HG02840 (cell line): ENCODE measurements around the gene OR6S1.
A peak's percentile ranks its signal among the peaks of the same experiment; 100 is the strongest.

Experiments used
- ATAC-seq: cut with Tn5 transposase; IDR thresholded peaks from one replicate; pipeline ENCODE4 v1.9.1; 2021; ENCODE audit warnings: mild to moderate bottlenecking, moderate library complexity, moderate number of reproducible peaks; ENCODE audit not compliant: unreplicated experiment, low FRiP score

Gene OR6S1, protein sequence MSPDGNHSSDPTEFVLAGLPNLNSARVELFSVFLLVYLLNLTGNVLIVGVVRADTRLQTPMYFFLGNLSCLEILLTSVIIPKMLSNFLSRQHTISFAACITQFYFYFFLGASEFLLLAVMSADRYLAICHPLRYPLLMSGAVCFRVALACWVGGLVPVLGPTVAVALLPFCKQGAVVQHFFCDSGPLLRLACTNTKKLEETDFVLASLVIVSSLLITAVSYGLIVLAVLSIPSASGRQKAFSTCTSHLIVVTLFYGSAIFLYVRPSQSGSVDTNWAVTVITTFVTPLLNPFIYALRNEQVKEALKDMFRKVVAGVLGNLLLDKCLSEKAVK

DNA sequence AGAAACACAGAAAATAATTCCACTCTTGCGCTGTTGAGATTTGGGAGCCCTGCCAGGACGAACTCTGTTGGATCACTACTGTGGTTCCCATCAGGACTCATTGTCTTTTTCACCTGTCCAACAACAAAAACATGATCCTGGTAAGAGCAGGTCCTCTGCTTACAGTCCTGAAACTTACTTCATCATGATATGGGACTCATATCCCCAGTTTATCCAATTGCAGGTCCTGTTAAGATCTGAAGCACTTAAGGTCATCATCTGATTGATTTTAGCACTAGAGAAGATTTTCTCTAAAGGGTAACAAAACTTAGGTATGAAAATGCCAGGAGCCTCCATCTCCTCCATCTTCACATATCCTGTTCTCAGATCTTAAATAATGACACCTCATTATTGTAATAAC is at the start of gene OR6S1:
TSS of gene OR6S1 (minus strand) at position 101 of the 400 bp plus-strand sequence. CDS start at position 101, 0 bp downstream.
- no peak for ATAC-seq

DNA sequence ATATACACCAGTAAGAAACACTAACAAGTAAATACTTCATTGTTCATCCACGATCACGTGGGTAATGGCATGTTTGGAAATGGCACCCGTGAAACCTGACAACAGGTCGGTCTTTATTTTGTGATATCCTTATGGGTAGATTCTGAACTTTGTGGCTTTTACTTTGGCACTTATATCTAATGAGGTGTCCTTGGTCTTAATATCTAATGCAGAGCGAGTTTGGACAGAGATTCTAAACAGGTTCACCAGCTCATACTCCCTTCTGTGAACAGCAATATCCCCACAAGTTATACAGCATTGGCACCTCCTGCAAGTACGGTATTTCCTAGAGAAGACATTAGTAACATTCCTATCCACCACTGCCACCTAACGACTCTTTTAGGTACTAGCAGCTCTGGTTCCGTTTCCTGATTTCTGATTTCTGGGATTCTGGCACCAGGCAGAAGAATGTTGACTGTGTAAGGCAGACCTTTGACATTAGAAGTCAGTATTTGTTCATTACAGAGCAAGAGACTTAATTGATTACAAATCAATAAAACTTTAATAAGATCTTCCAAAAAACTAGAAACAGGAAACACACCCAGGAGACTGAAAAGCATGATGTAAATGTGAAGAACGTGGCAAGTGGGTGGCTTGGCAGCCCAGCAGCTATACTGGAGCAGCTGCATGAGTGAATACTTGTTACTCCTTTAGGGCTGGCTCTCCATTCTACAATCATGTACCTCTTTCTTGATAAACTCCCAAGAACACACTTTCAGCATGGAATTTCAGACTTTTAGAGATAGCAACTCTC is 49.6 kb upstream of the OR6S1 start:
- no peak for ATAC-seq

DNA sequence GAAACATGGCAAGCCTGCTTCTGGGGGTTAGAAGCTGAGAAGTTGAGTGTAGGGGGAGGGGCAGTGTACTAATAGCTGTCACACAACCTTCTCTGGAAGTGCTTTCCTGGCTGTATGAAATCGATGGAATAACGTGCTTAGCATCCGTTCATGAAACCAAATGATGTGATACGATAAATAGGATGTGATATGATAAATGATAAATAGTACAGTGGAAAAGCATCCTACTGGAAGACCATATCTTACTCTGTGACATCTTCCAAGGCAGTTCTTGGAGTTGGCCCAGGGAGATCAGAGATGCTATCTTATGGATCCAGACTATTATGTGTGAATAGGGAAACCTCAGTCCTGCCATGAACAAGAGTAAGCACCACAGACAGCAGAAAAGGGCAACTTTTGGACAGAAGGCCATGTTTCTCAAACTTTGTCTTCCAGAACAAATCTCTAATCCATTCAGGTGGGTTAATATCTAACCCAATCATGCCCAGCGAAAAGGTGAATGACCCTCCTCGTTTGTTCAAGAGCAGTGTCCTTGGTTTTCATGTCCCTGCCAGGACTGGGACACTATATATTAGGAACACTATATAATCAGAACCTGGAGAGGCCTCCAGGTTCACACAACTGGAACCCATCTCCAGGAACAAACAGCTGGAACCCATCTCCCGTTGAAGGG is 46.8 kb upstream of the OR6S1 start, which contains the start of gene ANG:
TSS of gene ANG (plus strand) at position 598 of the 673 bp plus-strand sequence. CDS start 4,801 bp downstream, outside the sequence.
- no peak for ATAC-seq

DNA sequence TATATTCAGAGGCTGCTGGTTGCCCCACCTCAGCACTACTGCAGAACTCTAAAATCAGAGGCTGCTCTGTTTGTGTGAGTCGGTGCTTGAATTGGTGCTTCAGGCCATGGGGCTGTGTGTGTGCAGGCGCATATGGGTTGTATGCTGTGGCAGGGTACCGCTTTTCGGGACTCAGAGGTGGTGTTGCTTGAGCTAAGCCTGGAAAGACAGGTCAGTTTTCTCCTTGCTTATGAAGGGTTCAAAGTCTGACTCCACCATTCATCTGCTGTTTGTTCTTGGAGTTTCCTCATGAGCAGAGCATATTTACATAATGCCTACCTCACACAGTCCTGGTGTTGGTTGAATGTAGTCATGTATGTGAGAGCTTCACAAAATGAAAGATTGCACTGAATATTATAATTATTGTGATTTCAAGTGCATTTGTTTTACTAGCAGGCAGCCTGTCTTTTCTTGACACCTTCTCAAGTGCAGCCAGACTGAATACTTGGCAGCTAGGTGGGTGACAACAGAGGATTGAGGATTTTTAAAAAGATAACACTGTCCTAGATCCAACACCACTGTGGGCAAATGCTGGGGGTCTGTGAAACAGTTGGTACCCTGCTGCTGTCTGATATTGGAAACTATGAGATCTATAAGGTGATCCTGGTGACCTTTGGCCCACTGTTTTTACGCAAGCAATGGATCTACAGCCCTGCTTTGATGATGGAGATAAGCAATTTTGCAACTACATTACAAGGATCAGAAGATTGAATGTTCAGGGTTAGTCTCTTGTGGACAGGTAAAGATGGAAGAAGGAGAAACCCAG is 46.1 kb upstream of the OR6S1 start:
- no peak for ATAC-seq

DNA sequence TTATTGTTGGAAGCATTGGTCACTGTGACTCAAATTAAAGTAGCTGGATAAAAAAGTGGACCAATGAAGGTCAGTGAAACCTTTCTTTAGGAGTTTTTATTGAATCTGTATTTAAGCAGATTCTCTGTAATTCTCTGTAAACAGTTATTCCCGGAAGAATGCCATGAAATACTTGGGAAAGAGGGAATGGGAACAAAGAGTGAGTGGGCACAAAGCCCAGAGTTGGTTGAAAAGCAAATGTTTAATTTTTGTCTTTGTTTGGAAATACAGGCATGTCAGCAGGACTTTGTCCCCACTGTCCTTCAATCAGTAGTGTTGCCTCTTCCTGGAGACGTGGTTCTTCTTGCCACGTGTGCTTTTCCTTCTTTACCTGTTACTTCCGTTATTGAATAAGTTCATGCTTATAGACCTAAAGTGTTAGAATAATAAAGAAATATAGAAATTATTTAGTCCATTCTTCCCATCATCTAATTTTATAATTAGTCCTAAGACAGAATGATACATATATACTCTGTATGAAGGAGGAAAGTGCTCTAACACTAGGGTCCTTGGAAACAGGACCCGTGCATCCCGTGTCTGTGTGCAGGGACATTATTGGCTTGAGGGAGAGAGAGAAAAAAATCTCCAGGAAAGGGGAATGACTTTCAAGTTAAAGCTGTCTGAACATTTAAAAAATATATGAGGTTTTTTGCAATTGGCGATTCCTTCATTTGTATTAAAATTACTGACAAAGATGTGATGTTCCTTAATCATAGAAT is 45.1 kb upstream of the OR6S1 start:
- no peak for ATAC-seq

DNA sequence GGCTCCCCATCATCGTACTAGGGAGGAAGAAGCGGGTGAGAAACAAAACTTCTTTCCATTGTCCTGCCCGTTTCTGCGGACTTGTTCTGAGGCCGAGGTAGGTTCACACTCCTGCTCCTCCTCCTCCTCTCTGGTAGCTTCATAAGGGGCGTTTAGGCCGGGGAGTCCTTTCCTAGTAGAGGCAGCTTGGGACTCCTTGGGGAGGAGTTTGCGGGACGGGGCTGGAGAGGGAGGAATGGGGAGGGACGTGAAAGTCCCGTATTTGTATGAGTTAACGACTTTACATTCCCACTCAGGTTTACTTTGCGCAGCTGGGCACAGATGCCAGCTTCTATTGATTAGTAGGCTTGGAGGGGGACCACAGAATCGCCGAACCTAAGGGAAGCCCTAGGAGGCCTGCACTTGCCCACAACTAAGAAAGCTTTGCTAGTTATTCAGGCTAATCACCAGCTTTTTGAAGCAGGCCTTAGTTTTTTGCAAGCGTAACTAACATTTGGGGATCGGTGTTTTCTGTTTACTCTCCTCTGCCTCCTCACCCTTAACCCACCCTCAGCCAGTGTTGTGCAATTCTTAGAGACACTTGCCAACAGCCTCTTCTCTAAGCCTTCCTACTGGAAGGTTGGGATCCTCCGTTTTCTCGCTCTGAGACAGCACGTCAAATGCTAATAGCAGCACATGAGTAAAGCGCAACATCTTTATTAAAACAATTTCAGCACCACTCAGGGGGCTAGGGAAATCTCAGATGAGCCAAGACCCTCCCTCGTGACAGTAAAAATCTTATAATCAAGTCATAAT is 43.4 kb upstream of the OR6S1 start:
- no peak for ATAC-seq

DNA sequence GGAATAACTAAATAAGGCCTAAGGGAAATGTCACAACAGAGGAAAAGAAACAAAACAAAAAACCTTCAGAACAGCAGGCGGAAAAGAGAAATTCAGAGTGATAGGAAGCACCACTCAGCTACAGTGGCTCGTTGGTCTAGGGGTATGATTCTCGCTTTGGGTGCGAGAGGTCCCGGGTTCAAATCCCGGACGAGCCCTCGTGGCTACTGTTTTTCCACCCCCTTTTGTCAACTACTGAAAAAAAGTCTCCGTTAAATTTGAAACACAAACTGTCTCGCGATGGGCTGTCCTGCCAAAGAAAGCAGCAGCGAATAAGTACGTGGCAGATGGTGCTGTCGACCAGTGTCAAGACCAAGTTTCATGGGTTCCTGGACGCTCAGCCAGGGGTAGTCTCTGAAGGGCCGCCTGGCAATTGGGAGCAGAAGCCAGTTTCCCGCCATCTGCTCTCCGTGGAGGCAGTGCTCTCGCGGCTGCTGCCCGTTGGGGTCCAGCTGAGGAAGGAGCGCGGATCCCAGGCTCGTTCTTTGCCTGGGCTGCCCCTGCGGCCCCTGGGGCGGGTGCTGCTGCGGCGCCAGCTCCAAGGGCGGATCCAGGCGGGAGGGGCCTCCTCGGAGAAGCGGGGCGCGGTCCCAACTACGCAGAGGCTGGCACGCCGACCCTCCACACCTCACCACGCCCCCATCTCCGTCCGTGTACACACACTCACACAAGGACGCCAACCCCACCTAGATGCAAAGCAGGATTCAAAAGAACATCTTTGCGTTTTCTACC is 42.6 kb upstream of the OR6S1 start, which contains the start of gene RNASE4:
TSS of gene RNASE4 (plus strand) at position 670 of the 771 bp plus-strand sequence. CDS start 14,812 bp downstream, outside the sequence.
- peak; percentile 39 for ATAC-seq

DNA sequence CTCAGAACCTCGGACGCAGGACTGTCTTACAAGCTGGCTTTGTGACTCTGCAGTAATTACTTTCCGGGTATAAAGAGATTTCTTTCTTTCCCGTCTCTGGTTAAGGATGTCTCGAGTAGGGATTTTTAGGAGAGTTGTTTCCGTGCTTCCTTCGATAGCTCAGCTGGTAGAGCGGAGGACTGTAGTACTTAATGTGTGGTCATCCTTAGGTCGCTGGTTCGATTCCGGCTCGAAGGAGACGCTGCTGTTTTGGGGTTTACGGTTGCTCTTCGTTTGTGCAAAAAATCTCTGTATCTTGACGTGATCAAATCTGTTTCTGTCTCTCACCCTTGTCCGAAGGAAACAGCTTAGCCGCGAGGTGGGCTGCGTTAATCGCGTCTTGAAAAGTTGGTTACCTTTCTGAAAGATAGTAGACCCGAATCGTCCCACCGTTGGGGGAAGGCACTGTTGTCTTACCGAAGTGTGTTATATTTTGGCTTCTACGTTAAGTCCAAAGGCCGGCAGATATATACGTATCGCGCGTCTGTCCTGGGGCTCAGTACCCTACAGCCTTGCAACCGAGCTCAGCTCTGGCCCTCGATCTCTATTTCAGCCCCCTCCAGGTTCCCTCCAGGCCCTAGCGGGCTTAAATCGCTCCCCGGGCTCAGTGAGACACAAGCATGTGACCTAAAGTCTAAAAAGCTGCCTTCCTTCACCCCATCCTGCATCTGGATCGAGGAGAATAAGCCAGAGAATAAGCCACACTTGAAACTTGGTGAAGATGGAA is 41.8 kb upstream of the OR6S1 start:
- peak; percentile 23 for ATAC-seq

DNA sequence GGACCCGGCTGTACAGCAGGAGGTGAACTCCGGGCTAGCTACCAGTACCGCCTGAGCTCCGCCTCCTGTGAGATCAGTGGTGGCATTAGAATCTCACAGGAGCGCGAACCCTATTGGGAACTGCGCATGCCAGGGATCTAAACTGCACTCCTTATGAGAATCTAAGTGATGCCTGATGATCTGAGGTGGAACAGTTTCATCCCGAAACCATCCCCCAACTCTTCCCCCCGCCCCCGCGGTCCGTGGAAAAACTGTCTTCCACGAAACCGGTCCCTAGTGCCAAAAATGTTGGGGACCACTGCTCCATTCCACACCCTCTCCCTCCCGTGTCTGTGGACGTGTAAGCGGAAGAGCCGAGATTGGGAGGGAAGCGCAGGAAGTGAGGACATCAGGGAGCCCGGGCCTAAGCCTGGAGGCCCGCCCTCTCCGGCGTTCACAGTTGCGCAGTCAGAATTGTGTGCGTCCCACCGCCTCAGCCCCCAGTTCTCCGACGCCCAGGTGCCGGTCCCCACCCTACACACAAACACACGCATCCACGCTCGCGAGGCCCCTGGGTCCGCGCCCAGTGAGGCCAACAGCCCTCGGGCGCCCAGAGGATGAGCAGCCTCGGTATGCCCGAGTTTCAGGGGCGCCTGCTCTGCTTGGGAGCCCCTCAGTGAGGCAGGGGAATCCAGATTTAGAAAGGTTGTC is 41.1 kb upstream of the OR6S1 start:
- ATAC-seq = peak; percentile 47

DNA sequence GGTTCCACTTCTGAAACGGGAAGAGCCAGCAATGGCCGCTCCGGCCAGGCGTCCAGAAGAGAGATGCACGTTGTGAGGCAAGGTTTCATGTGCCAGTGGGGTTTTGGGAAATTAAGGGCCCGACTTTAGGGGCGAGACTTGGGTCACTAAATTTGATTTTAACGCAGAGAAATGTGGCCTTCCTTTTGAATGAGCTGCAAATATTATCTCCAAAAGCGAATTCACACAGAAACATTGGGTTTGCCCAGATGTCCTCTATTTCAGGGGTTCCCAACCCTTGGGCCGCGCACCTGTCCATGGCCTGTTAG is 40.6 kb upstream of the OR6S1 start:
- ATAC-seq = no peak

DNA sequence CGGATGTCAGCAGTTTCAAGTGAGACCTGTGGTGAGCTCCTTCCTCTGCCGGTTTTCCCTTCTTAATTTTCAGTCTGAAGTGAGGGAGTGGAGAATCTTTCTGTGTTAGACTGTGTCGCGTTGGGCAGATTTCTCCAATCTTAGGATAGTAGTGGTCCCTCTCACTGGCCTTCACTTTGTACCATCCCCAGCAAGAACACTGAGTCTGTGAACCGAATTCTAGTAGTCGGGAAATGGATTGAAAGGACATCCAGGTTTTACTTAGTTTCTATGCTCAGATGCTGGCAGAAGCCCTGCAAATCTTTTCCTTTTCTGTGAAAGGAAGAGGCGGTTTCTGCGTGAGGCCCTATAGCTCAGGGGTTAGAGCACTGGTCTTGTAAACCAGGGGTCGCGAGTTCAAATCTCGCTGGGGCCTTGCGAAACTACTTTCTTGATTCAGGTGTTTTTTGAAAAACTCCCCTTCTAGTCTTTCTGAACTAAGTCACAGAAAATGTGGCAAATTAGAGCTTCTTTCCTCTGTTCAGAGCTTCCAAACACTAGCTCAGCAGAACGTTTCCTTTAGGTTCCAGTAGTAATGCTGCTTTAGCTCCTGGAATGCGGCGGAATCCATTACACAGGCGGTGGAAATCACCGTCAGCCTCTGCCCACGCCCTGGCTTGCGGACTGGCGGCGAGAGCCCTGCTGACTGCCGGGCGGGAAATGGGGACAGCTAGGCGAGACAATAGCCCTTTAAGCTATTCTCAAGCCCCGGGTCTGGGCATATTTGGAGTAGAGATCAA is 40.0 kb upstream of the OR6S1 start:
- no peak for ATAC-seq

DNA sequence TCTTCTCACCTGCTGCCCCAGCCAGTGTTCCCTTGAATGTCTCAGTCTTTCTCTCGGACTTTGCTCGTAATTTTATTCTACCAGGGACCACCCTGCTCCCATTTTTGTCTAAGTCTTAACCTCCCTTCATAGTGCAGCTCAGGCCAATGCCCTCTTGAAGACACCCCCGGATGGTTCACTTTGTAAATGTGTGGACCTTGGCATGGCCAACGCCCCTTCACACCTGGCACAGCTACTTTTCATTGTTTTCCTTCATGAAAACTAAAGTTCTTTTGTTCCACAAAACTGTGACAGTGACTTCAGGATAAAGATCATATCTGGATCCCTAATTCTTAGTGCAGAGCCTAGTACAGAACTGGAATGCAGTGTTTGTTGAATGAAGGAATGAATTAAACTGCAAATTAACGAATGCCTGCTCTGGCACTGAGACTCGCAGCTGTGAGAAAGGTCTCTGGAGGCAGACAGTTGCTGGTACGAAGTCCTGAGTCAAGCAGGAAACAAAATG is 39.4 kb upstream of the OR6S1 start:
- no peak for ATAC-seq

DNA sequence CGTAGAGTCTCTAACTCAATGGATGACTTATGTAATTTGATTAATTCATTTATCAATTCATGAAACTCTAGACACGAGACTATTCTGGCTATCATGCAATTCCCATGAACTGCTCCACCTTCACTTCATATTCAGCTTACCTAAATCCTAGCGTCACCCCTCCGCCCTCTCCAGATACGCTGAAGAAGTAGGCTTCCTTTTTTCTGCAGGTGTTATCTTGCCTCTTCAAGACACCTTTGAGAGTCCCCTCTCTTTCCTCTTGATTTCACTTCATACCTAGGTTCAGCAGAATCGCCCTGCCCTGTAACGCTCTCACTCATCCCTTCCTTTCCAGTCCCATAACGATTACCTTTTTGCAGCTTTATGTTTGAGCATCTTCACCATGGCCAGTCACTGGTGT is 38.9 kb upstream of the OR6S1 start:
- ATAC-seq = no peak

DNA sequence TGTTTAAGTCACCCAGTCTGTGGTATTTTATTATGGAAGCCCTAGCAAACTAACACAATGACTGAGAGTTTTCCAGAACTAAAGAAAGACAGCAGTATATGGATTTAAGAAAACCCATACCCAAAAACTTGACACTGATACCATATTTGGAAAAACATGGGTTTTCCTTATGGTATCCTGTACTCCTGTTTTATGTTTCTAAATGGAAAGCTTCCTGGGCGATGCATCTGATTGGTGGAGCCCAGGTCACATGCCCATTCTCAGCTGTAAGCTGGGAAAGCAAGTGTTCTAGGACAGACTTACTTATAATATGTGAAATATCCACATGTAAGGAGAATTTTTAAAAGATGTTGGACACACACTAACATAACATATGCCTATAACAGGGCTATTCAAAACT is 38.4 kb upstream of the OR6S1 start:
- ATAC-seq = no peak

DNA sequence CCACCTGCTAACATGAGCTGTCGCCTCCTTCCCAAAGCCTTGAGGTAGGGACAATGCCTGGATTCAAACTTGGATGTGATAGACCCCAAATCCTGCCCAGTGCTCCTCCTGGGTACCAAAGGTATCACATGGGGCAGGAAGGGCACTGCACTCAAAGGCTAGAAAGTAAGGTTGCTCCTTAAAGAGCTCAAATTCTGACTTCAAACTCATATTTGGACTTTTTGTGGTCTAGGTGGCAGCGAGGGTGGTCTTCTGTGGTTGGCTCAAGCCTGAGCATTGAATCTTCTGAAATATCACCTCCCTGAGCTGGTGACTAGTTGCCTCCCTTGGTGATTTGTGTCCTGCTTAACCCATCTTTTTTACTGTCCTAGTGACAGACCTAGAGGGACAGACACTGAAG is 34.6 kb upstream of the OR6S1 start:
- ATAC-seq = no peak

DNA sequence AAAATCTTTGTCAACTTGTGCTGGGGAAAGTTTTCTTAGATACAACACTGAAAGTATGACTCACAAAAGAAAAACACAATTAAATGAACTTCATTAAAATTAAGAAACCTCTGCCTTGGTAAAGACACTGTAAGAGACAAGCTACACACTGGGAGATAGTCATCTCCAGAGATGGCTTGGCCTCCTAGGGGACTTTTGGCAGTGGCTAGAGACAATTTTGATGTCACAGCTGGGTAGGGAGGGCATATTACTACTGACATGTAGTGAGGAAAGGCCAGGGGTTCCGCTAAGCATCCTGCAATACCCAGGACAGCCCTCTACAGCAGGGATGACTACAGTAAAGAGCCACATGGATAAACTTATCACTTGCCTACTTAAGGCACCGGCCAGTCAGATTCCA is 34.2 kb upstream of the OR6S1 start:
- no peak for ATAC-seq
